ENCODE measurements around the gene UBTF.

DNA sequence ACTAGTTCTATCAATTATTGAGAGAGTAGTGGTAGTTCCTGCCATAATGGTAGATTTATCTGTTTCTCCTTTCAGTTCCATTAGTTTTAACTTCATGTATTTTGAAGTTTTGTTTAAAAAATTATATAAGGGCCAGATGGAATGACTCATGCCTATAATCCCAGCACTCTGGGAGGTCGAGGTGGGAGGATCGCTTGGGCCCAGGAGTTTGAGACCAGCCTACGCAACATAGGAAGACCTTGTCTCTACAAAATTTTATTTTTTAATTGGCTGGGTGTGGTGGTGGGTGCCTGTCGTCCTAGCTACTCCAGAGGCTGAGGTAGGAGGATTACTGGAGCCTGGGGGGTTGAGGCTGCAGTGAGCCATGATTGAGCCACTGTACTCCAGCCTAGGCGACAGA lies 14.1 kb upstream of the UBTF start:
- TF ChIP-seq POLR2AphosphoS5 (IDR thresholded peaks at IDR 0.05; ENCODE audit: low read depth, low read length) (no peak), POLR2A (IDR thresholded peaks at IDR 0.05; ENCODE audit: low read depth, low read length) (no peak)
